ENCODE results near the gene FARS2.

DNA sequence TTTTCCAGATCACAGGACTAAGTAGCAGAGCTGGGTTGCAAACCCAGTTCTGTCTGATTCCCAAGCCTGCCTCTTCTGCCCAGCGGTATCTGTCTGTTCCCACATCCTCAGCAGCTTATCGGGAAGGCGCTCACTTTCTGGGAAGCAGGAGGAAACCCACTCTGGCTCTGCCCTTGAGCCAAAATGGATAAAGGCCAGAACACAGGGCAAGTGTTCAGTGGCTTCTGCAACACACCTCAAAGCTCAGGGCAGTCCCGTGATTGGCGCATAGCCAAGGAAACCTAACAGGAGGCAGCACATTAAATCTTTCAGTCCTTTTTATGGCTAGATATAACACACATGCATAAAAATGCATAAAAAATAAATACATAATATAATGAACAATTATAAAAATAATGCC is 483.2 kb downstream of the FARS2 start:
- TF ChIP-seq, protein P1, sequence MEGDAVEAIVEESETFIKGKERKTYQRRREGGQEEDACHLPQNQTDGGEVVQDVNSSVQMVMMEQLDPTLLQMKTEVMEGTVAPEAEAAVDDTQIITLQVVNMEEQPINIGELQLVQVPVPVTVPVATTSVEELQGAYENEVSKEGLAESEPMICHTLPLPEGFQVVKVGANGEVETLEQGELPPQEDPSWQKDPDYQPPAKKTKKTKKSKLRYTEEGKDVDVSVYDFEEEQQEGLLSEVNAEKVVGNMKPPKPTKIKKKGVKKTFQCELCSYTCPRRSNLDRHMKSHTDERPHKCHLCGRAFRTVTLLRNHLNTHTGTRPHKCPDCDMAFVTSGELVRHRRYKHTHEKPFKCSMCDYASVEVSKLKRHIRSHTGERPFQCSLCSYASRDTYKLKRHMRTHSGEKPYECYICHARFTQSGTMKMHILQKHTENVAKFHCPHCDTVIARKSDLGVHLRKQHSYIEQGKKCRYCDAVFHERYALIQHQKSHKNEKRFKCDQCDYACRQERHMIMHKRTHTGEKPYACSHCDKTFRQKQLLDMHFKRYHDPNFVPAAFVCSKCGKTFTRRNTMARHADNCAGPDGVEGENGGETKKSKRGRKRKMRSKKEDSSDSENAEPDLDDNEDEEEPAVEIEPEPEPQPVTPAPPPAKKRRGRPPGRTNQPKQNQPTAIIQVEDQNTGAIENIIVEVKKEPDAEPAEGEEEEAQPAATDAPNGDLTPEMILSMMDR (IDR thresholded peaks at IDR 0.05), result no peak
- TF ChIP-seq POLR2A (IDR thresholded peaks at IDR 0.05) (no peak), POLR2AphosphoS5 (IDR thresholded peaks at IDR 0.05) (no peak), EP300 (IDR thresholded peaks at IDR 0.05) (no peak)
